T-helper 1 cell (primary cell): ENCODE results near the gene C2orf81.

Experiments
- DNase-seq, 5 donors: peaks; one replicate each; pipeline ENCODE4 v3.0.0-alpha.2; 2012 to 2020

C2orf81 gene

DNA sequence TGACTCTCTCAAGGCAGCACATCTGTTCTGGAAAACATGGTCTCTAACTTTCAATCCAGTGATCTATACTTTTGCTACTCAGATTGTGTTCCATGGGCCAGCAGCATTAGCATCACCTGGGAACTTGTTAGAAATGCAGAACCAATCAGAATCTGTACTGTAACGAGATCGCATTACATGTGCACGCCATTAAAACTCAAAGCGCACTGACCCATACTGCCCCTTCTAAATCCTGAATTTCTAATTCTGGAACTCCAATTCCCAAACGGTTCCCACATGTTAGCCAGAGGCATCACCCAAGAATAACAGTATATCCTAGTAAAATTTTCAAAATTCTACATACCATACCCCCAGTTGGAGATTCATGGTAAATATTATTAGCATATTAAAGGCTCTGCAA, 30.8 kb downstream of the C2orf81 start:
- no peak for DNase-seq

DNA sequence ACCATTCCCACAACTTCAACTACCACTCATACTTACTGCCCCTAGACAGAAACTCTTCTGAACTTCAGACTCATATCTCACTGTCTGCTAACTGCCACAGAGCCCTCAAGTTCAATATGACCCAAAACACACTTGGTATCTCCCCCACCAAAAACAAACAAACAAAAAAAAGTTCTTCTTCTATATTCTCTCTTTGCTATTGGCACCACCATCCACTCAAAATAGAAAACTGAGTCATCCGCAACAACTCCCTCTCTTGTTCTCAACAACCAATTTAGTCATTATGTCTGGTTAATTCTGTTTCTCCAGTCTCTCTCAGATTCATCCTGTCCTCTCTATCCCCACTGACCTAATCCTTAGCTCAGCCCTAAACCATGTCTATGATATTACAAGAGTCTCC, 34.1 kb downstream of the C2orf81 start:
- no peak for DNase-seq

DNA sequence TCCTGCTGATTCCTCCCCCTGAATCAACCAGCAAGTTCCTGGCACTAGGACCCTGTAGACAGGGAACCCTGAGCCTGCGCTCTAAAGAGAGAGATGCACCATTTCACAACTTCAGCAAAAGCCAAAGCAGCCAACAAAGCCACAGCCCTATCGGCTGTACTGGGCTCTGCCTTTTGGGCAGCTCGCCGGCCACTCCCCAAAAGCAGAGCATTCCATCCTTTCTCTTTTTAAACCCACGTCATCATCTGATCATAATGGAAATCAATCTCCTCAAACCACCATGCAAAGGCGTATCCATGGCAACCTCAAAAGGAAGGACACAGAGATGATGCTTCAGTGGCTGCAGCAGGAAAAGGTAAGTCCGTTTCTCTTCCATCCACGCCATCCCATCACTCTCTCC, 36.0 kb downstream of the C2orf81 start:
- DNase-seq, result no peak

DNA sequence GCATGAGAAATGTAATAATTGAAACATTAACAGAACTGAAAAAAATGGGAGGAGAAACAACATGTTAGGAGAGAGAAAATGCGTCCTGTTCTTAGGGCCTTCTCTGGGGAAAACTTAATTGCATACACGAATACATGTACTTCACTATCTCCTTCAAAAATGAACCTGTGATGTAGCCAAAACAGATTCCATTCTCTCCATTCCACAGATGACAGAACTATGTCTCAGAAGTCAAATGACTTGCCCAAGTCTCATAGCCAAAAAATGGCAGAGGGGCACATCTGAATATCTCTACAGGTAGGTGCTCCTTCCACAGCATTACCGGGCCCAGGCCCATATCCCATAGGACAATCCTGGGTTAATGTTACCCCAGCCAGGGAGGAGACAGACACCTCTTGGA, 37.4 kb downstream of the C2orf81 start:
- no peak for DNase-seq

DNA sequence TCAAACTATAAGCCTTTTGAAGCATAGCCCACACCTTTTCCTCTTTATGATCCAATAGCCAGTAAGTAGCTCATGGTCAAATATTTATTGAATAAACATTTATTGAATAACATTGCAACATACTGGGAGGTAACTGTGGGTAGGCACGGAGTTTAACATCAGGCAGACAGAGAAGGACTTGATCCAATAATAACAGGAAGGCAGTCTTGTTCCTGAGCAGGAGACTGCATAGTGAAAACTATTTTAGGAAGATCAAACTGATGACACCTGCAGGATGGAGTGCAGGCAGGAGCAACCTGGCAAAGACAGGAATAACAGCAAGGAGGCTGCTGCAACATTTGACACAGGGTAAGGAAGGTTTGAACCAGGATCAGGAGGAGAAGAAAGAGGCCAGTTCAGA, 38.2 kb downstream of the C2orf81 start:
- no peak for DNase-seq

DNA sequence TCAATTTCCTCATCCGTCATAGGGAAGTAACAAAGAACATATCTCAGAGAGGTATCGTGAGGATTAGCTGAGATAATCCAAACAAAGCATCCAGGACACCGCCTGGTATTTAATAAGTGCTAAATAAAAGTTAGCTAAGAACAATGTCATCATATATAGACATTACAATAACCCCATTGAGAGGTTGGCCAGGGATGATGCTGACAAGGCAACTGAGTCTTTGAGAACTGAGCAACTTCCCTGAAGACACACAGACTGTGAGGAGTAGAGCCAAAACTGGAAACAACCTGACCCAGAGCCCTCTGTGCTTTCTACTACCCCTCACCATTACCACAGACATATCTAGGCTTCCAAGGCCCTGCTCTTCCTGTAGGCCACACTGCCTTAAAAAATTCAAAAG, 39.7 kb downstream of the C2orf81 start:
- DNase-seq, result no peak

DNA sequence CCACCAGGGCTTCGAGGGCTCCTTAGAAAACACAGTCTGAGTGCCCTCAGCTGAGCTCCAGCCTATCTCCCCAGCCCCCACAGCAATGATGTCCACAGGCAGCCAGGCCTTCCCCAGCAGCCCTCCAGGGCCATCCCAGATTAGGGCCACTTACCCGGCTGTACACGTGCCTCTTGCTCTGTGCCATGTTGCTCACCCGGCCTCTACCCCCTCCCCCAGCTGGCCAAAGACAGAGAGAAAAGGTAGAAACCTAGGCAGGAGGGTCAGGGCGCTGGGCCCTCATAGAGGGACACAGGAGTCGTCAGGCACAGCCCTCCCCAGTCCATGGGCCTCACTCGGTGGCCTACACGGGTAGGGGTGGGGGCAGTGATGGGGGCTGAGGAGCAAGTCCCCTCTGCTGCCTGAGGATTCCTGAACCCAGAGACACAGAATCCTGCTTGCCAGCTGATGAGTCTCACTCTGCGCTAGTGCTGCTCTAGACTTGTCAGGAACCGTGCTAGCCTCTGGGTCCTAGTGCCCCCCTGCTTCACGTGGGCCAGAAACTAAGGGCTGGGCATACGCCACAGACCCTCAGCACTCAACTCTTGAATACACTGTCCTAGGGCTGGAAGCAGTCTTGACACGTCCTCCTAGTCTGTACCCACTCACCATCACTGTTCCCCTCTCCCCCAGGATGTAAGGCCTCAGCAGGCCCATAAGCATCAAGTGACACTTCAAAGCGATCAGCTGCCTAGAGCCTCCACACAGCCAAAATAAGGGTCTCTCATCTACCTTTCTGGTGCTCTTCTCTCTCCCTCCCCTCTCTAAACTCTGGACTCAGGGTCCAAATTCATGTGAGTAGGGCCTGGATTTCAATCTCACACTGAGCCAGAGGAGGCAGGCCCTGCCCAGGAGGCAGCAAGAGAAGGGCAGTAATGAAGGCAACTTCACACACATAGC, 41.3 kb downstream of the C2orf81 start, which contains the start of gene DCTN1:
TSS of gene DCTN1 (minus strand) at position 461 of the 939 bp plus-strand sequence. CDS start at position 187, 274 bp downstream.
- peak in 1 of 5 donors; percentile 7 for DNase-seq

DNA sequence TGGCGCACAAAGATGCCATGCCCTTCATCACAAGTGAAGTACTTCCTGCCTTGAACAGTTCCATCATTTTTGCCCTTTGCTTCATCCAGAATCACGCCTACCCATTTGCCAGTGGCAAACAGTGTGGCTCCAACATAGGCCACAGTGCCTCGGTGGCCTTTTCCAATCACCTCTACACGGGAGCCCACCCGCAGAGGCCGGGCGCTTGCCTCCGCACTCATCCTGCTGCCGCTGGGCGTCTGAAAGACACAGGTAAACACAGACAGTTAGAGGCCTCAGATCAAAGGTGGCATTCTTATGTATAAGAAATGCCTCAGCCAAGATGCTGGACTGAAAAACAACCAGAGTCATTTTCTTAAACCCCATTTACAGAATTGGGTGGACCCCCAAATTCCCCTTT, 43.4 kb downstream of the C2orf81 start:
- DNase-seq, result no peak

DNA sequence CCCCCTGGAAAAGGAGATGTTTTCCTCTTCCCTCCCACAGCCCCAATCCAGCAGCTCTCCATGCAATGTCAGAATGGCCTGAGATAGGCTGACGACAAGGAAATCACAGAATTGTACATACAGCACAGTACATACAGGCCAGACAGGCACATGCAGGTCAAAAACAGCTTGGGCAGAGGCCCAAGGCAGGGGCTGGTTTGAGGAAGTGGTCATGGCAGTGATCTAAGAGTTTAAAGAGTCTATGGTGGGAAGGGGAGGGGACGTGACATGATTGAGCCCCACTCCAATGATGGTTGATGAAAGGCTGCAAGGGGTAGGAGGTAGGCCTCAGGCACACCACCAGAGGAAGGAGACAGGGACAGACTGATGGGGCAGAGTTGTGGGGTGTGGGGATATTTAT, 45.6 kb downstream of the C2orf81 start:
- DNase-seq, result no peak

DNA sequence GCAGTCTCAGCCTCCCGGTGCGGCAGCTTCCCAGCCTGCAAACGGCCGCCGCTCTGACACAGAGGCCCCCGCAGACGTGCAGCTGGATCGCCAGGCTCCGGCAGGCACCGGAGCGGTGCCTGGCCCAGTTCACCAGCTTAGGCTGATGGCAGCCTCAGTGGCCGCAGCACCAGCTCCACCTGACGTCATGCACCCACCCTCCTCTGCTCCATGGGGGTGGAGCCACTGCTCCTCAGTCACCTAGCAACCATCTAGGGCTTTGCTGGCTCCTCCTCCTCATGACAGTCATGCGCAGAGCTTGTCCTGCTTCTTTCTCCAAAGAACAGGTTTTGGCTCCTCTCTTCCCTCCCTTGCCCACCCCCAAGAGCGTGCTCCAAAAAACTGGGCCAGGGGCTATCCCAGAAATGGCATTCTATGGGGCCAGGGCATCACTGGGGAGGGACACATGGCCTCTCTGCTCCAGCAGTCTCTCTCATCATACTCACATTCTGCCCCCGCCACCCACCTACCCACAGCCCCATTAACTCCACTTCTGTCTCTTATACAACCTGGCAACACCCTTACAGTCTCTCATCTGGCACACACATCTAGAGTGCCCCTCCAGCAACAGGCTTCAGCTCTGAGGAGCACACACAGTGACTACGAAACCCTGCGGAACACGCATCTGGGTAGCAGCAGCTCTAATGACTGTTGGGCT, 46.8 kb downstream of the C2orf81 start:
- no peak for DNase-seq

DNA sequence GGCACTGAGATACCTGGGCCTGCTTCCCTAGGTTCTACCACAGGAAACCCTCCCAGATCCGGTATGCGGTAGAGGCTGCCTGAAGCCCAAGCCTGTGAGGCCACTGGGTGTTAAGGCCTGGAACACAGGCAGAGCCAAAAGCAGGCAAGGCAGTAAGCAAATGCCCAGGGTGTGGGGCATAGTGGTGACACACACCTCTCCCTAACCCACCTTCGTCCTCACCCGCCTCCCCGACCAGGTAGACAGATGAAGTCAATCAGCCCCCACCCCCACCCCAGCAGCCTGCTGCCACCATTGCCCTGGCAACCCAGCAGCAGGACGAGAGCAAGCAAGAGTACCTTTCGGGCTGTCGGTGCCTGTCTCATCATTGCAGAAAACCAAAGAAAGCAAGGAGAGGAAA, 47.4 kb downstream of the C2orf81 start:
- DNase-seq, result no peak

DNA sequence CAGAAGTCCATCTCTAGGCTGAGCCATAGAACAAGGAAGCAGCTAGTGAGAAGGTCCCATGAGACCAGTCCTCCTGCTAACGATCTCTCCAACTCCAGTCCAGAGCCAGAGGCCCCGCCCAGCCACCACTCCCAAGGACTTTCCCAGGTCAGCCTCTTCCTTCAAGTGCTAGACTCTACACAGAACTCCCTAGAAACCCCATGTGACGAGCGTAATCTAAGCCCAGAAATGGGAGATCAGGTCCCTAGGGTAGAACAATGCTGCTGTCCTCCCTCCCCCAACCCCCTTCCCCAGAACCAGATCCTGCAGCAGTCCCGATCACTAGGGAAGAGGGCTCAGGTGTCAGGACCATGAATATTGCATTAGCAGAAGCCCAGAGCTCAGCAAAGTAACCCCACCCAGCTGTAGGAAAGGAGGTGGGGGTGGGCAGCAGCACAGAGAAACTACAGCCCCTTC, 48.2 kb downstream of the C2orf81 start:
- no peak for DNase-seq

DNA sequence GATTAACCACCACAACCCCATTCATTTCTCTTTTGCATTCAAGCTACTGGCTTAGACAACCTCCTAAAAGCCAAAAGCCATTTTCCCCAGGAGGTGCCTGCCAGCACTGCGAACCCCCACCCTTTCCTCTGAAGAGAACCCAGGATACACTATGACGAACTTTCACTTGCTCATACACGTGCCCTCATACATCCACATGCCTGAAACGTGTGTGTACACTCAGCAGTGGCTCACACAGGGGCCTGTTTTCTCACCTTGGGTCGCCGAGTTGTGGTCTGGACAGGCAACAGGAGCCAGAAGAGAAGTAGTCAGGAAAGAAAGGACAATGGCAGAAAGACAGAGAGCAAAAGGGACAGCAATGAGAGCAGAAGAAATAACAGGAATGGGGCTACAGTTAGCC, 48.7 kb downstream of the C2orf81 start:
- no peak for DNase-seq

DNA sequence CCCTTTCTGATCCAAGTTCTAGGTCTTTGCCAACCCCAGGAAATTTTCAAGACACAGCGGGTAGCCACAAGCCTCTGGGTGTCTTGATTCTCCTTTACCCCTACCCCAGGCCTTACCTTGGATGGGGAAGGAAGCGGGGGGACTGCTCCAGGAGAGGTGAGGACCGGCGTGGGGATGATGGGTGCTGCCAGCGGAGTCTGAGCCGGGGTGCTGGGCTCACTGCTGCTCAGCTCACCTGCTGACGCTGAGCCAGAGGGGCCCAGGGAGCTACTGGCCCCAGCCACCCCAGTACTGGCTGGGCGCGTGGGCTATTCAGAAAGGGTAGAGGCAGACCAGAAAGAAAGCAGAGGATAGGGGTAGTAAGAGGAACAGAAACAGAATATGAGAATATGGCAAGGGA, 50.0 kb downstream of the C2orf81 start:
- no peak for DNase-seq

DNA sequence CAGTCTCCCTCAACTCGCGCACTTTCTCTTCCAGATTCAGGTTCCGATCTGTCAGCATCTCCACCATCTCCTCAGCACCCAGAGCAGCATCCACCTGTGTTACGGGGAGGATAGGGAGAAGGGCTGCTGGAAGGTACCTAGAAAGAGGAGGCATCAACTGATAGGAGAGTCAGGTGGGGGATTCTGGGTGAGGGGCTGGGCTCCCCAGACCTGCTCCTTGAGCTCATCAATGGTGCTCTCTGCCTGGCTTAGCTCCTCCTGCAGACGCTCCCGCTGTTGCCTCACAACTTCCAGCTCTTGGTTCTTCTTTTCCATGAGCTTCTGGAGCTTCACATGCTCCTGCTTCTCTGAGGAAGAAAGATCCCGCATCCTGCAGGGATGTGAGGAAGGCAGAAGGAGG, 51.4 kb downstream of the C2orf81 start:
- DNase-seq, result no peak

DNA sequence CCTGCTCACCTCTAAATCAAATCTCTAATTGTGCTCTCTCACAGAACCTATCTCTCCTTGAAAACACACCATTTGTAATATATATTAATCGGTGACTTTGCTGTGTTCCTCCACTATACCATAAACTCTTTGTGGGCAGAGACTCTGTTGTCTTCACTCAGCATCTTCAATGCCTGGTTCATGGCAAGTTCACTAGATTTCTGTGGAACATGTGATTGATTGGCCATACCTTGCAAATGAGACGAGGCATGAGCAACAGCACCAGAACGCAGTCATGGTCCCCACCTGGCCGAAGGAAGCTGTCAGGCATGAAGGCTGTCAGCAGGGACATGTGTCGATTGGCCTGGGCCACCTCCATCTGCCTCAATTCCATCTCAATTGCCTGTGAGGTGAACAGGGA, 52.9 kb downstream of the C2orf81 start:
- DNase-seq, result no peak

DNA sequence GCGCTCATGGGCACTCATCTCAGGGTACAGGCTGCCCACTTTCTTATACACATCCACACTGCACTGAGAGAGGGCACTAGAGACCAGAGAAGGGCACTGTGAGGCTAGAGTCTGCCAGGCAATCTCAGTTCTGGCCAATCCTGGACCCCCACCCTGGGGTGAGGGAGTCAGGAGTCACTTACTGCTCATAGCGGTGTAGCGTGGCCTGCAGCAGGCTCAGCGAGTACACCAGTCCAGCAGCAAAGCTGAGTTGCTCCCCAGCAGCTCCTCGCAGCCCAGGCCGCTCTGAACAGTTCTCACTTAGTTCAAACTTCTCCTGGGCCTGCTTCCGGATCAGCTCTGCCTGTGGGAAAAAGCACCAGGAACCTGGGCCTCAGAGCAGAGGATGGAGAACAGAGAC, 53.6 kb downstream of the C2orf81 start:
- DNase-seq, result no peak

DNA sequence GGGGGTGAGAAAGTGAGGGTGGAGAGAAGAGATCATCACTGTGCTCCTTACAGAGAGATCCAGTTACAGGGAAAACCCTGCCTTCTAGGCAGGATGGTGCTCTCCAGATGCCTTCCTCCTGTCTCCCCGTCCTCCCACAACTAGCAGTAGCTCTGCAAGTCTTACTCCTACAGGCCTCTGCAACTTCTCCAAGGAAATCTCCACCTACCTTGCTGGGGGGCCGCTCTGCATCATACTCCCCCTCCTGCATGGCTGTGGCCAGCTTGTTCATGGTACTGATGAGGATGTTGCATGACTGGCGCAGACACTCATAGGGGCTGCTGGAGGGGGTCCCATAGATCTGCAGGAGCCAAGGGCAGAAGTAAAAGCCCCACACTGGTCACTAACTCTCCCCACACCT, 55.4 kb downstream of the C2orf81 start:
- no peak for DNase-seq

DNA sequence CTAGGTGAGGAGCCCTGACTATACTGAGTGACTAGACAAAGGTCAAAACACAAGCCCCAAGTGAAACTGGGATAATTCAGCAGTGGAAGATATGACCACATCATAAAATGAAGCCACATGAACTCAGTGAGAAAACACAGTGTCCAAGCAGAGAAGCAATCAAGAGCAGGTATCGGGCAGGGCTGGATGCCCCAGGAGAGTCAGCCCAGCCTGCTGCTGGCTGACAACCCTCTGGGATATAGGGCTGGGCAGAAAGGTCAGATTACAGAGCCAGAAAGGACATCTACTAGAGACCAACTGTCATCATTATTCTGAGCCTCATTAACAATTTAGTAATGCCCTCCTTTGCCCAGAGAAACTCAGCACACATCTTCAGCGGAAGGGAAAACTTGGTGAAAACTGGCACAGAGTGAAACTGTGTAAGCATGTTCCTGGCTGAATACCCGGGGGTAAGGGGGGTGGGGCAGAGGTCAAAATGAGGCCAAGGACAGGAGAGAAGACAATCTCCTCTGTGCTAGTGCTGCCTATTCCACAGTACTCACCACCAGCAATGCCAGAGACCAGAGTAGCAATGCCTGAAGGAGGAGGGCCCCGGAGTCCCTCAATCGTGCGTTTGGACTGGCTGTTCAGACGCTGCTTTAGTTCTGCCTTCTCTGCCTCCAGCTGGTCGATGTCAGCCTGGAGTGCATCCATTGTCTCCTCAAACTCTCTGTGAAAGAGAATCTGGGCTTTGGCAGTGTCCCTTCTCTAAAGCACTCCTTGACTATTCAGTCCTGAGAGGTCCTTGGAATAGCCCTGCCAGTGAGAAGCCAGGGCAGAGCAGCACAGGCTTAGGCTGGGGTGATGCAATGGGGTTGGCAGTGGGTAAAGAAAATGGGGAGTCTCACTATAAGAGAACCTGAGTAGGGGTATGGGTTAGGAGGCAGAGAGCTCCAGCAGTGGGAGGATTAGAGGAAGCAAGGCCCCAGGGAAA, 56.6 kb downstream of the C2orf81 start:
- DNase-seq, result no peak
